CD4-positive, CD25-positive, alpha-beta regulatory T cell (primary cell): ENCODE measurements around the gene WDR45B. TPM values are rescaled to one million over a fixed set of nuclear protein-coding genes. Genes with fewer than 3 reads are reported as not detected.

Source experiments
- ATAC-seq, 2 donors: fragments of 150-1000 bp; cut with Tn5 transposase; one replicate each; pipeline ENCODE4 v1.10.0; 2021; ENCODE audit warnings: low read depth in 2 of 2, moderate number of reproducible peaks in 2 of 2, moderate library complexity in 1 of 2
- DNase-seq, 3 donors: peaks; one replicate each; pipeline versions ENCODE4 v3.0.0 to v3.0.0-alpha.2; 2012 to 2022; ENCODE audit warnings: mixed read lengths in 1 of 3
- H3K27ac ChIP-seq: one replicate; pipeline ENCODE4 v1.7.0; 2013; ENCODE audit warnings: mild to moderate bottlenecking, low read length; ENCODE audit not compliant: insufficient read depth, poor library complexity, severe bottlenecking
- H3K27me3 ChIP-seq: one replicate; pipeline ENCODE4 v1.7.0; 2013; ENCODE audit warnings: low read length; ENCODE audit not compliant: control insufficient read depth, insufficient read depth
- H3K36me3 ChIP-seq: one replicate; pipeline ENCODE4 v1.7.0; 2013; ENCODE audit warnings: mild to moderate bottlenecking, low read length, moderate library complexity; ENCODE audit not compliant: control insufficient read depth, insufficient read depth
- H3K4me1 ChIP-seq: 2 replicates; pipeline ENCODE4 v1.7.0; 2013; ENCODE audit warnings: mild to moderate bottlenecking, low read length; ENCODE audit not compliant: insufficient read depth, control insufficient read depth, poor library complexity, severe bottlenecking
- H3K4me3 ChIP-seq: one replicate; pipeline ENCODE4 v1.7.0; 2013; ENCODE audit warnings: low read depth, mild to moderate bottlenecking, low read length, moderate library complexity
- H3K9me3 ChIP-seq, 2 experiments: 1 replicate in 1 of 2; 2 replicates in 1 of 2; pipeline ENCODE4 v1.7.0; 2013; ENCODE audit warnings: low read length in 2 of 2, mild to moderate bottlenecking in 1 of 2, moderate library complexity in 1 of 2; ENCODE audit not compliant: control insufficient read depth in 2 of 2
- H3K27ac Mint-ChIP-seq, 3 donors: one replicate each; pipeline ENCODE4 v1.8.0; 2020 to 2022; ENCODE audit warnings: mild to moderate bottlenecking in 3 of 3, mixed read lengths in 3 of 3, moderate library complexity in 2 of 3
- H3K27me3 Mint-ChIP-seq: one replicate; pipeline ENCODE4 v1.8.0; 2022; ENCODE audit warnings: mild to moderate bottlenecking, mixed read lengths
- H3K36me3 Mint-ChIP-seq: one replicate; pipeline ENCODE4 v1.8.0; 2020; ENCODE audit warnings: mixed read lengths
- H3K4me1 Mint-ChIP-seq, 4 donors: one replicate each; pipeline ENCODE4 v1.8.0; 2020 to 2022; ENCODE audit warnings: mixed read lengths in 4 of 4, mild to moderate bottlenecking in 1 of 4
- H3K4me3 Mint-ChIP-seq, 4 donors: one replicate each; pipeline ENCODE4 v1.8.0; 2020 to 2022; ENCODE audit warnings: mild to moderate bottlenecking in 4 of 4, mixed read lengths in 4 of 4, moderate library complexity in 3 of 4
- H3K9me3 Mint-ChIP-seq, 7 donors: one replicate each; pipeline ENCODE4 v1.8.0; 2020 to 2022; ENCODE audit warnings: mixed read lengths in 7 of 7, mild to moderate bottlenecking in 3 of 7, moderate library complexity in 2 of 7
- polyA plus RNA-seq, 4 donors: library from polyadenylated mRNA; unstranded; fragments of 300-500 nt; fragmentation: Illumina TruSeq; gene quantifications; one replicate each; pipeline ENCODE4 v1.2.3, GENCODE V29; 2021
- total RNA-seq: library from RNA; stranded (reverse); gene quantifications from one replicate; pipeline ENCODE4 v1.2.3, GENCODE V29; 2022

WDR45B gene
- total and polyA plus RNA-seq, 5 donors from 2014 or later = 35.1 to 86.8 (median 40.7) TPM

- H3K36me3 Mint-ChIP-seq = no peaks in the 10 kb centered on the region
- H3K4me1 Mint-ChIP-seq = peaks cover 0 to 5% (median 0%) of the 10 kb centered on the region in 4 donors
- no peak overlapping the region for H3K4me3 ChIP-seq
- H3K27ac Mint-ChIP-seq = no peak overlapping the region
- H3K4me1 ChIP-seq = no peaks in the 10 kb centered on the region
- H3K27ac ChIP-seq = no peak overlapping the region
- no peaks in the 10 kb centered on the region for H3K9me3 Mint-ChIP-seq
- ATAC-seq (no peak), DNase-seq (no peak)
- no peaks in the 10 kb centered on the region for H3K36me3 ChIP-seq
- H3K9me3 ChIP-seq = no peaks in the 10 kb centered on the region
- no peaks in the 10 kb centered on the region for H3K27me3 Mint-ChIP-seq
- no peaks in the 10 kb centered on the region for H3K27me3 ChIP-seq
- H3K4me3 Mint-ChIP-seq = no peak overlapping the region
These were observed 26.6 kb upstream of the WDR45B start for GRCh38 chr17:82674656-82675475.

GRCh38 chr17:82670661-82671450 lies 22.6 kb upstream of the WDR45B start:
- no peaks in the 10 kb centered on the region for H3K27me3 Mint-ChIP-seq
- H3K4me3 Mint-ChIP-seq = no peak overlapping the region
- no peaks in the 10 kb centered on the region for H3K36me3 Mint-ChIP-seq
- H3K4me1 Mint-ChIP-seq = peaks cover 0 to 7% (median 0%) of the 10 kb centered on the region in 4 donors
- peak overlapping the region in 1 of 3 donors; percentile 59 for H3K27ac Mint-ChIP-seq
- Histone ChIP-seq H3K27ac (no peak overlapping the region), H3K27me3 (no peaks in the 10 kb centered on the region), H3K36me3 (no peaks in the 10 kb centered on the region), H3K4me1 (no peaks in the 10 kb centered on the region), H3K4me3 (no peak overlapping the region), H3K9me3 (no peaks in the 10 kb centered on the region)
- DNase-seq = no peak
- no peaks in the 10 kb centered on the region for H3K9me3 Mint-ChIP-seq
- ATAC-seq = no peak

GRCh38 chr17:82668631-82669099 lies 20.4 kb upstream of the WDR45B start:
- Mint-ChIP-seq H3K27me3 (no peaks in the 10 kb centered on the region), H3K4me1 (peaks cover 0 to 9% (median 0%) of the 10 kb centered on the region in 4 donors), H3K36me3 (no peaks in the 10 kb centered on the region), H3K4me3 (no peak overlapping the region), H3K9me3 (no peaks in the 10 kb centered on the region), H3K27ac (peak overlapping the region in 1 of 3 donors; percentile 65)
- ATAC-seq = peak; percentile 57 to 67
- DNase-seq = peak in 2 of 3 donors; percentile 31 to 48
- Histone ChIP-seq H3K36me3 (no peaks in the 10 kb centered on the region), H3K4me3 (no peak overlapping the region), H3K27ac (no peak overlapping the region), H3K9me3 (no peaks in the 10 kb centered on the region), H3K4me1 (no peaks in the 10 kb centered on the region), H3K27me3 (no peaks in the 10 kb centered on the region)

GRCh38 chr17:82668024-82668630 lies 19.9 kb upstream of the WDR45B start:
- Mint-ChIP-seq H3K9me3 (no peaks in the 10 kb centered on the region), H3K27ac (peak overlapping the region in 1 of 3 donors; percentile 65), H3K4me3 (no peak overlapping the region), H3K4me1 (peaks cover 0 to 9% (median 0%) of the 10 kb centered on the region in 4 donors), H3K27me3 (no peaks in the 10 kb centered on the region), H3K36me3 (no peaks in the 10 kb centered on the region)
- Histone ChIP-seq H3K27me3 (no peaks in the 10 kb centered on the region), H3K9me3 (no peaks in the 10 kb centered on the region), H3K4me3 (no peak overlapping the region), H3K27ac (no peak overlapping the region), H3K36me3 (no peaks in the 10 kb centered on the region), H3K4me1 (no peaks in the 10 kb centered on the region)
- ATAC-seq (no peak), DNase-seq (no peak)

GRCh38 chr17:82667668-82668000 lies 19.4 kb upstream of the WDR45B start:
- no peak overlapping the region for H3K27ac ChIP-seq
- H3K4me1 ChIP-seq = no peaks in the 10 kb centered on the region
- no peaks in the 10 kb centered on the region for H3K36me3 ChIP-seq
- H3K36me3 Mint-ChIP-seq = no peaks in the 10 kb centered on the region
- no peaks in the 10 kb centered on the region for H3K27me3 ChIP-seq
- no peak overlapping the region for H3K4me3 ChIP-seq
- H3K27ac Mint-ChIP-seq = no peak overlapping the region
- H3K9me3 ChIP-seq = no peaks in the 10 kb centered on the region
- H3K9me3 Mint-ChIP-seq = no peaks in the 10 kb centered on the region
- DNase-seq (no peak), ATAC-seq (no peak)
- H3K4me3 Mint-ChIP-seq = no peak overlapping the region
- H3K27me3 Mint-ChIP-seq = no peaks in the 10 kb centered on the region
- peaks cover 0 to 9% (median 0%) of the 10 kb centered on the region in 4 donors for H3K4me1 Mint-ChIP-seq

- DNase-seq (no peak), ATAC-seq (no peak)
- H3K4me1 Mint-ChIP-seq = peaks cover 0 to 9% (median 0%) of the 10 kb centered on the region in 4 donors
- no peaks in the 10 kb centered on the region for H3K9me3 Mint-ChIP-seq
- Histone ChIP-seq H3K27me3 (no peaks in the 10 kb centered on the region), H3K9me3 (no peaks in the 10 kb centered on the region), H3K27ac (no peak overlapping the region), H3K4me1 (no peaks in the 10 kb centered on the region), H3K4me3 (no peak overlapping the region), H3K36me3 (no peaks in the 10 kb centered on the region)
- H3K27ac Mint-ChIP-seq = no peak overlapping the region
- no peak overlapping the region for H3K4me3 Mint-ChIP-seq
- H3K36me3 Mint-ChIP-seq = no peaks in the 10 kb centered on the region
- H3K27me3 Mint-ChIP-seq = no peaks in the 10 kb centered on the region
These were observed 18.9 kb upstream of the WDR45B start for GRCh38 chr17:82666931-82667667.

- H3K27me3 Mint-ChIP-seq = no peaks in the 10 kb centered on the region
- Histone ChIP-seq H3K27me3 (no peaks in the 10 kb centered on the region), H3K9me3 (no peaks in the 10 kb centered on the region), H3K4me1 (no peaks in the 10 kb centered on the region), H3K4me3 (no peak overlapping the region), H3K36me3 (no peaks in the 10 kb centered on the region), H3K27ac (no peak overlapping the region)
- no peak overlapping the region for H3K27ac Mint-ChIP-seq
- H3K9me3 Mint-ChIP-seq = no peaks in the 10 kb centered on the region
- no peaks in the 10 kb centered on the region for H3K36me3 Mint-ChIP-seq
- ATAC-seq (no peak), DNase-seq (no peak)
- H3K4me1 Mint-ChIP-seq = peaks cover 0 to 5% (median 0%) of the 10 kb centered on the region in 4 donors
- no peak overlapping the region for H3K4me3 Mint-ChIP-seq
These were observed 17.6 kb upstream of the WDR45B start for GRCh38 chr17:82665891-82666290.
